ENCODE results near the gene ZNF366.

ZNF366 gene

GRCh38 chr5:72474516-72474915, 32.7 kb downstream of the ZNF366 start:
- DNase-seq (ENCODE audit: insufficient read length, low spot score), result no peak
- TF ChIP-seq POLR2AphosphoS5 (IDR thresholded peaks at IDR 0.05; ENCODE audit: low read depth, low read length) (no peak), POLR2A (IDR thresholded peaks at IDR 0.05; ENCODE audit: low read depth, low read length) (no peak), PAX5 (IDR thresholded peaks at IDR 0.05; ENCODE audit: insufficient read depth, low read length, severe bottlenecking) (no peak), TAF1 (IDR thresholded peaks at IDR 0.05; ENCODE audit: low read depth, low read length) (no peak), SPI1 (IDR thresholded peaks at IDR 0.05; ENCODE audit: low read depth, low read length) (no peak), POU2F2 (IDR thresholded peaks at IDR 0.05; ENCODE audit: low read depth, low read length) (no peak)
- FAIRE-seq, result no peak

GRCh38 chr5:72474046-72474500, 33.1 kb downstream of the ZNF366 start:
- no peak for DNase-seq (ENCODE audit: insufficient read length, low spot score)
- no peak for TF ChIP-seq SPI1 (IDR thresholded peaks at IDR 0.05; ENCODE audit: low read depth, low read length)
- FAIRE-seq, result no peak

GRCh38 chr5:72472666-72473422, 34.4 kb downstream of the ZNF366 start:
- peak; percentile 69 for FAIRE-seq
- TF ChIP-seq POU2F2 (IDR thresholded peaks at IDR 0.05; ENCODE audit: low read depth, low read length) (no peak), POLR2AphosphoS5 (IDR thresholded peaks at IDR 0.05; ENCODE audit: low read depth, low read length) (no peak), PAX5 (IDR thresholded peaks at IDR 0.05; ENCODE audit: insufficient read depth, low read length, severe bottlenecking) (no peak), TAF1 (IDR thresholded peaks at IDR 0.05; ENCODE audit: low read depth, low read length) (no peak), POLR2A (IDR thresholded peaks at IDR 0.05; ENCODE audit: low read depth, low read length) (no peak), SPI1 (IDR thresholded peaks at IDR 0.05; ENCODE audit: low read depth, low read length) (no peak)
- DNase-seq (ENCODE audit: insufficient read length, low spot score), result no peak

GRCh38 chr5:72472031-72472430, 35.2 kb downstream of the ZNF366 start:
- TF ChIP-seq POLR2AphosphoS5 (IDR thresholded peaks at IDR 0.05; ENCODE audit: low read depth, low read length), result no peak
- TF ChIP-seq POLR2A (IDR thresholded peaks at IDR 0.05; ENCODE audit: low read depth, low read length), result no peak
- no peak for TF ChIP-seq PAX5 (IDR thresholded peaks at IDR 0.05; ENCODE audit: insufficient read depth, low read length, severe bottlenecking)
- TF ChIP-seq SPI1 (IDR thresholded peaks at IDR 0.05; ENCODE audit: low read depth, low read length), result no peak; the same call in 1 of the 2 replicates
- no peak for TF ChIP-seq POU2F2 (IDR thresholded peaks at IDR 0.05; ENCODE audit: low read depth, low read length)
- no peak for TF ChIP-seq TAF1 (IDR thresholded peaks at IDR 0.05; ENCODE audit: low read depth, low read length)
- FAIRE-seq (peak; percentile 66), DNase-seq (ENCODE audit: insufficient read length, low spot score) (no peak)

GRCh38 chr5:72470826-72471225, 36.4 kb downstream of the ZNF366 start:
- no peak for DNase-seq (ENCODE audit: insufficient read length, low spot score)
- TF ChIP-seq POU2F2 (IDR thresholded peaks at IDR 0.05; ENCODE audit: low read depth, low read length) (no peak), PAX5 (IDR thresholded peaks at IDR 0.05; ENCODE audit: insufficient read depth, low read length, severe bottlenecking) (no peak), TAF1 (IDR thresholded peaks at IDR 0.05; ENCODE audit: low read depth, low read length) (no peak), POLR2A (IDR thresholded peaks at IDR 0.05; ENCODE audit: low read depth, low read length) (no peak), POLR2AphosphoS5 (IDR thresholded peaks at IDR 0.05; ENCODE audit: low read depth, low read length) (no peak), SPI1 (IDR thresholded peaks at IDR 0.05; ENCODE audit: low read depth, low read length) (no peak)
- FAIRE-seq, result no peak

GRCh38 chr5:72468606-72469005, 38.6 kb downstream of the ZNF366 start:
- FAIRE-seq (peak; percentile 13), DNase-seq (ENCODE audit: insufficient read length, low spot score) (no peak)
- TF ChIP-seq POLR2A (IDR thresholded peaks at IDR 0.05; ENCODE audit: low read depth, low read length) (no peak), POU2F2 (IDR thresholded peaks at IDR 0.05; ENCODE audit: low read depth, low read length) (no peak), SPI1 (IDR thresholded peaks at IDR 0.05; ENCODE audit: low read depth, low read length) (no peak), TAF1 (IDR thresholded peaks at IDR 0.05; ENCODE audit: low read depth, low read length) (no peak), POLR2AphosphoS5 (IDR thresholded peaks at IDR 0.05; ENCODE audit: low read depth, low read length) (no peak), PAX5 (IDR thresholded peaks at IDR 0.05; ENCODE audit: insufficient read depth, low read length, severe bottlenecking) (no peak)

GRCh38 chr5:72468024-72468423, 39.2 kb downstream of the ZNF366 start:
- FAIRE-seq, result peak; percentile 45
- DNase-seq (ENCODE audit: insufficient read length, low spot score), result no peak
- TF ChIP-seq POLR2AphosphoS5 (IDR thresholded peaks at IDR 0.05; ENCODE audit: low read depth, low read length) (no peak), POU2F2 (IDR thresholded peaks at IDR 0.05; ENCODE audit: low read depth, low read length) (no peak), POLR2A (IDR thresholded peaks at IDR 0.05; ENCODE audit: low read depth, low read length) (no peak), TAF1 (IDR thresholded peaks at IDR 0.05; ENCODE audit: low read depth, low read length) (no peak), SPI1 (IDR thresholded peaks at IDR 0.05; ENCODE audit: low read depth, low read length) (no peak), PAX5 (IDR thresholded peaks at IDR 0.05; ENCODE audit: insufficient read depth, low read length, severe bottlenecking) (no peak)

- DNase-seq (ENCODE audit: insufficient read length, low spot score) (no peak), FAIRE-seq (no peak)
- no peak for TF ChIP-seq SPI1 (IDR thresholded peaks at IDR 0.05; ENCODE audit: low read depth, low read length)
Measured at GRCh38 chr5:72467461-72467860, 39.7 kb downstream of the ZNF366 start.

- peak; percentile 95 for FAIRE-seq
- TF ChIP-seq SPI1 (IDR thresholded peaks at IDR 0.05; ENCODE audit: low read depth, low read length), result peak; percentile 98
- peak; percentile 73 for TF ChIP-seq TAF1 (IDR thresholded peaks at IDR 0.05; ENCODE audit: low read depth, low read length)
- peak; percentile 24 for TF ChIP-seq POLR2AphosphoS5 (IDR thresholded peaks at IDR 0.05; ENCODE audit: low read depth, low read length)
- TF ChIP-seq POU2F2 (IDR thresholded peaks at IDR 0.05; ENCODE audit: low read depth, low read length), result peak; percentile 45; the same call in 1 of the 2 replicates
- TF ChIP-seq PAX5 (IDR thresholded peaks at IDR 0.05; ENCODE audit: insufficient read depth, low read length, severe bottlenecking), result peak; percentile 38
- peak; percentile 85 for TF ChIP-seq POLR2A (IDR thresholded peaks at IDR 0.05; ENCODE audit: low read depth, low read length)
- DNase-seq (ENCODE audit: insufficient read length, low spot score), result no peak
Measured at GRCh38 chr5:72465601-72466563, 41.3 kb downstream of the ZNF366 start.
